C4-2B (cell line): ENCODE data around the gene DHX29.

Source experiments
- H3K27ac ChIP-seq: fragments of 450-650 bp; 2 replicates; pipeline ENCODE4 v1.5.1; 2017
- ZFX ChIP-seq: fragments of 450-650 bp; IDR thresholded peaks from 2 replicates; pipeline ENCODE4 v1.6.1; 2017
- TF ChIP-seq, protein P1 (sequence below): fragments of 450-650 bp; conservative IDR thresholded peaks from 2 replicates; pipeline ENCODE4 v1.5.1; 2017; ENCODE audit warnings: mild to moderate bottlenecking

Gene DHX29

GRCh38 chr5:55316289-55316688 is 8.8 kb upstream of the DHX29 start:
- no peak for TF ChIP-seq ZFX
- TF ChIP-seq, protein P1, sequence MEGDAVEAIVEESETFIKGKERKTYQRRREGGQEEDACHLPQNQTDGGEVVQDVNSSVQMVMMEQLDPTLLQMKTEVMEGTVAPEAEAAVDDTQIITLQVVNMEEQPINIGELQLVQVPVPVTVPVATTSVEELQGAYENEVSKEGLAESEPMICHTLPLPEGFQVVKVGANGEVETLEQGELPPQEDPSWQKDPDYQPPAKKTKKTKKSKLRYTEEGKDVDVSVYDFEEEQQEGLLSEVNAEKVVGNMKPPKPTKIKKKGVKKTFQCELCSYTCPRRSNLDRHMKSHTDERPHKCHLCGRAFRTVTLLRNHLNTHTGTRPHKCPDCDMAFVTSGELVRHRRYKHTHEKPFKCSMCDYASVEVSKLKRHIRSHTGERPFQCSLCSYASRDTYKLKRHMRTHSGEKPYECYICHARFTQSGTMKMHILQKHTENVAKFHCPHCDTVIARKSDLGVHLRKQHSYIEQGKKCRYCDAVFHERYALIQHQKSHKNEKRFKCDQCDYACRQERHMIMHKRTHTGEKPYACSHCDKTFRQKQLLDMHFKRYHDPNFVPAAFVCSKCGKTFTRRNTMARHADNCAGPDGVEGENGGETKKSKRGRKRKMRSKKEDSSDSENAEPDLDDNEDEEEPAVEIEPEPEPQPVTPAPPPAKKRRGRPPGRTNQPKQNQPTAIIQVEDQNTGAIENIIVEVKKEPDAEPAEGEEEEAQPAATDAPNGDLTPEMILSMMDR, result no peak
- H3K27ac ChIP-seq, result no peak overlapping the region

GRCh38 chr5:55313870-55314617 is 6.5 kb upstream of the DHX29 start:
- TF ChIP-seq, protein P1, result no peak
- TF ChIP-seq ZFX, result no peak
- no peak overlapping the region for H3K27ac ChIP-seq

GRCh38 chr5:55308254-55308836 is 851 bp upstream of the DHX29 start:
- H3K27ac ChIP-seq, result peak overlapping the region; percentile 80
- TF ChIP-seq ZFX, result no peak
- TF ChIP-seq, protein P1, result peak; percentile 50

GRCh38 chr5:55306641-55307382 is 682 bp downstream of the DHX29 start:
- TF ChIP-seq, protein P1, result no peak
- no peak for TF ChIP-seq ZFX
- H3K27ac ChIP-seq, result peak overlapping the region; percentile 80

- no peak overlapping the region for H3K27ac ChIP-seq
- TF ChIP-seq, protein P1, result no peak
- no peak for TF ChIP-seq ZFX
These were observed 2.1 kb downstream of the DHX29 start for GRCh38 chr5:55305345-55305744.

GRCh38 chr5:55304584-55304983 is 2.9 kb downstream of the DHX29 start:
- no peak overlapping the region for H3K27ac ChIP-seq
- no peak for TF ChIP-seq ZFX
- TF ChIP-seq, protein P1, result no peak

DNA sequence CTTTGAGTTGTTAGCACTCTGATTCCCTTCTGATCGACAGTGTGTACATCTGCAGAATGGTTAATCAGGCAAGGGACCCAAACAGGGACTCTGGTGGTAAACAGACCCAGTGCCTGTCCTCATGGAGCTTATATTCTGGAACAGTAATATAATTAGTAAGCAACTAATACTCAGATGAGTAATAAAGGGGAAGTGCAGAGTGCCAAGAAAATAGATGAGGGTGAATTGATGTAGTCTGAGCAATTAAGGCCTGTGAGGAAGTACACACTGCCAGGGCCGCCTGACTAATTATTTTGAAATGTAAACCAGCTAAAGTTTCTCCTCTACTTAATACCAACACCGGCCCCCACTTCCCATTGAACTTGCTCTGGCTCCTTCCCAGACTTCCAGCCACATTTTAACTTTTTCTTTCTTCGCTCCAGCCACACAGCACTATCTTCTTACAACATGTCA is 4.2 kb downstream of the DHX29 start:
- TF ChIP-seq, protein P1, result no peak
- TF ChIP-seq ZFX, result no peak
- H3K27ac ChIP-seq, result no peak overlapping the region
